AG04449 (cell line): ENCODE results near the gene GNPTG.

Experiments
- CTCF ChIA-PET: fragments of 350-600 bp; formaldehyde crosslinking; extraction: SDS; loops from one replicate; lab custom pipeline; 2021; ENCODE audit warnings: antibody characterized with exemption; lab: Yijun Ruan, JAX
- POLR2A ChIA-PET: fragments of 400-600, 350-600 bp; formaldehyde crosslinking; extraction: SDS; loops from one replicate; lab custom pipeline; 2020; ENCODE audit warnings: antibody characterized with exemption, inconsistent platforms; lab: Yijun Ruan, JAX
- DNase-seq: peaks from one replicate; pipeline ENCODE4 v3.0.0-alpha.2; 2010; ENCODE audit warnings: low read depth, low spot score
- H3K4me3 ChIP-seq: 2 replicates; pipeline ENCODE4 v1.5.1; 2011; ENCODE audit warnings: low read depth, mild to moderate bottlenecking, control low read depth, low read length
- TF ChIP-seq, protein P1 (sequence below): IDR thresholded peaks from one replicate; pipeline ENCODE4 v1.5.1; 2011; ENCODE audit warnings: mild to moderate bottlenecking, moderate library complexity, low read length, control low read depth, inconsistent platforms; ENCODE audit not compliant: insufficient read depth; ENCODE audit errors: missing control alignments

GNPTG gene

DNA sequence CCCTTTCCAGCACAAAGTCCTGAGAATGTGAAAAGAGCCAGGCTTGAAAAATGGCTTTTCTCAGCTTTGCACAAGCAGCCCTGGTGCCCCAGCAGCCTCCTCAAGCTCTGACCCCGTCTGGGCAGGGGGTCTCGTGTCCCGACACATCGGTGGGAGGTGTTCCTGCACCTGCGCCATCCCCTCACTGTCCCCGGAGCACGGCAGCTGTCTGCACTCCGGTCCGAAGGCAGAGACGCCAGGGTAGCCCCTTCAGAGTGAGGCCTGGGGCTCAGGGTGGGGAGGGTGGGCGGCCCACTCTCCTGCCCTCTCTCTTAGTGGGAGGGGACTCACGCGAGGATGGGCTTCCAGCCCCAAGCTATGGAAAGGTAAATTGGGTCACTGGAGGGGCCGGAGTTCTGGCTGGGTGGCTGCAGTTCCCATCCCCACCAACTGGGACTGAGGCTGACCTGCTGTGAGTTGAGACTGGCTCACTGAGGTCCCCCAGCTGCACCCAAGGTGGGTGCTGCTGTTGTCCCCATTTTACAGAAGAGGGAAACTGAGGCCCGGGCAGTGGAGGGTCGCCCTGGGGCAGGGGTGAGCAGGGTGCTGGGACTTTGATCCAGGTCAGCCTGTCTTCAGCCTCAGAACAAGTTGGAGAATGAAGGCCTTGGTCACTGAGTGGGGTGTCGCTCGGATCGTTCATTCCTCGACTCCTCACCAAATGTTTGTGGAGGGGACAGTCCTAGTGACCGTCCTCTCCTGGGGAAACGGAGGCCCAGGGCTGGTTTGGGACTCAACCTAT, 20.6 kb upstream of the GNPTG start:
- TF ChIP-seq, protein P1, sequence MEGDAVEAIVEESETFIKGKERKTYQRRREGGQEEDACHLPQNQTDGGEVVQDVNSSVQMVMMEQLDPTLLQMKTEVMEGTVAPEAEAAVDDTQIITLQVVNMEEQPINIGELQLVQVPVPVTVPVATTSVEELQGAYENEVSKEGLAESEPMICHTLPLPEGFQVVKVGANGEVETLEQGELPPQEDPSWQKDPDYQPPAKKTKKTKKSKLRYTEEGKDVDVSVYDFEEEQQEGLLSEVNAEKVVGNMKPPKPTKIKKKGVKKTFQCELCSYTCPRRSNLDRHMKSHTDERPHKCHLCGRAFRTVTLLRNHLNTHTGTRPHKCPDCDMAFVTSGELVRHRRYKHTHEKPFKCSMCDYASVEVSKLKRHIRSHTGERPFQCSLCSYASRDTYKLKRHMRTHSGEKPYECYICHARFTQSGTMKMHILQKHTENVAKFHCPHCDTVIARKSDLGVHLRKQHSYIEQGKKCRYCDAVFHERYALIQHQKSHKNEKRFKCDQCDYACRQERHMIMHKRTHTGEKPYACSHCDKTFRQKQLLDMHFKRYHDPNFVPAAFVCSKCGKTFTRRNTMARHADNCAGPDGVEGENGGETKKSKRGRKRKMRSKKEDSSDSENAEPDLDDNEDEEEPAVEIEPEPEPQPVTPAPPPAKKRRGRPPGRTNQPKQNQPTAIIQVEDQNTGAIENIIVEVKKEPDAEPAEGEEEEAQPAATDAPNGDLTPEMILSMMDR, result no peak
- ChIA-PET CTCF (no interaction called here), POLR2A (interaction anchor here (0.5 kb wide), 1 partner anchor 34 kb away, joined by 3 read pairs; no protein-coding TSS in a partner anchor)
- no peak for DNase-seq
- H3K4me3 ChIP-seq, result no peak overlapping the region

- TF ChIP-seq, protein P1, result no peak
- ChIA-PET CTCF (interaction anchor here (0.9 kb wide), 1 partner anchor 8 kb away, joined by 3 read pairs; no protein-coding TSS in a partner anchor), POLR2A (no interaction called here)
- no peak overlapping the region for H3K4me3 ChIP-seq
- no peak for DNase-seq
Observed at GRCh38 chr16:1331712-1332617, 19.8 kb upstream of the GNPTG start.

DNA sequence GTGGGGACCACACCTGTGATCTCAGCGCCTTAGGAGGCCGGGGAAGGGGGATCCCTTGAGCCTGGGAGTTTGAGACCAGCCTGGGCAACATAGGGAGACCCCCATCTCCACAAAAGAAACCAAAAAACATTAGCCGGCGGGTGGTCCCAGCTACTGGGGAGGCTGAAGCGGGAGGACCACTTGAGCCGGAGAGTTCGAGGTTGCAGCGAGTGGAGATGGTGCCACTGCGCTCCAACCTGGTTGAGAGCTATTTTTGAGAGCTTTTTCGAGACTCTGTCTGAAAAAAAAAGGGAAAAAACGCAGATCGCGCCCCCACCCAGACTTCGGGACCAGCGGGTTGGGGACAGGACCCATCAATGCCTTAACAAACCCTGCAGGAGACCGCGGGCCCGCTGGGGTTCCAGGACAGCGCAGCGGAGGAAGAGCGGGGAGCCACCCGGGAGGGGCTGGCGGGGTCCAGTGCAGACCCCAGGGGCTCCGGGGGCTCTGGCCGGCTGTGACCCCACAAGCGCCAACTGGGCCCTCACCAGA, 19.0 kb upstream of the GNPTG start:
- ChIA-PET CTCF (interaction anchor here (0.9 kb wide), 1 partner anchor 9 kb away, joined by 3 read pairs; no protein-coding TSS in a partner anchor), POLR2A (no interaction called here)
- DNase-seq, result no peak
- TF ChIP-seq, protein P1, result no peak
- H3K4me3 ChIP-seq, result no peak overlapping the region

DNA sequence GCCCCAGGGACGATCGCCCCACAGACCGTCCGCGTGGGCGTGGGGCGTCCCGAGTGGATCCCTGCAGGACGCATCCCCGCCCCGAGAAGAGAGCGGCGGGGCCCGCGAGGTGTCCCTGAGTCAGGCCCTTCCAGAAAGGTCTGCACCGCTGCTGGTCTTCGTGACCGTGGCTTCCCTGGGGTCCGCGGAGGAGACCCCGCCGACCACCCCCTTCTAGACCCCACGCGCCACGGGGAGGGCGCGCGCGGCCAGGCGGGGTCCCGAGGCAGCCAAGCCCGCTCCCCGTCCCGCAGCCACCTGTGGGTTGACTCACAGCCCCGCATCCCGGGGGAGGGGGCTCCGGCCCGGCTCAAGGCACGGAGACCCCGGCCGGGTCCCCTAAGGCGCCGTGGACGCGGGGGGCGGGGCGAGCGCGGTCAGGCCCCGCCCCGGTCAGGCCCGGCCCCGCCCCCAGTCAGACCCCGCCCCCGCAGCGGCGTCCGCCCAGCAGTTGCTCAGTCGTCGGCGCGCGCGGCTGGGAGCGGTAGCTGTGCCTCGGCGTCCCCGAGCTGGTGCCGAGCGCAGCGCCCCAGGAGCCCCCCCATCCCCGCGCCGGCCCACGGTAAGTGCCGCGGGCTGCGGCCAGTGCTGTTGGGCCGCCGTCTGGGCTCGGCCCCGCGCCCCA, 18.4 kb upstream of the GNPTG start, which contains the start of gene BAIAP3:
Gene BAIAP3 (plus strand): TSS at position 497 of the 664 bp plus-strand sequence. CDS start 4,905 bp downstream, outside the sequence.
- TF ChIP-seq, protein P1, result no peak
- DNase-seq, result no peak
- CTCF ChIA-PET, result interaction anchor here (0.9 kb wide), 1 partner anchor 10 kb away, joined by 3 read pairs; no protein-coding TSS in a partner anchor
- peak within 1 kb of the TSS; percentile 12; the same call in 1 of the 2 replicates for H3K4me3 ChIP-seq
- POLR2A ChIA-PET, result no interaction called here

DNA sequence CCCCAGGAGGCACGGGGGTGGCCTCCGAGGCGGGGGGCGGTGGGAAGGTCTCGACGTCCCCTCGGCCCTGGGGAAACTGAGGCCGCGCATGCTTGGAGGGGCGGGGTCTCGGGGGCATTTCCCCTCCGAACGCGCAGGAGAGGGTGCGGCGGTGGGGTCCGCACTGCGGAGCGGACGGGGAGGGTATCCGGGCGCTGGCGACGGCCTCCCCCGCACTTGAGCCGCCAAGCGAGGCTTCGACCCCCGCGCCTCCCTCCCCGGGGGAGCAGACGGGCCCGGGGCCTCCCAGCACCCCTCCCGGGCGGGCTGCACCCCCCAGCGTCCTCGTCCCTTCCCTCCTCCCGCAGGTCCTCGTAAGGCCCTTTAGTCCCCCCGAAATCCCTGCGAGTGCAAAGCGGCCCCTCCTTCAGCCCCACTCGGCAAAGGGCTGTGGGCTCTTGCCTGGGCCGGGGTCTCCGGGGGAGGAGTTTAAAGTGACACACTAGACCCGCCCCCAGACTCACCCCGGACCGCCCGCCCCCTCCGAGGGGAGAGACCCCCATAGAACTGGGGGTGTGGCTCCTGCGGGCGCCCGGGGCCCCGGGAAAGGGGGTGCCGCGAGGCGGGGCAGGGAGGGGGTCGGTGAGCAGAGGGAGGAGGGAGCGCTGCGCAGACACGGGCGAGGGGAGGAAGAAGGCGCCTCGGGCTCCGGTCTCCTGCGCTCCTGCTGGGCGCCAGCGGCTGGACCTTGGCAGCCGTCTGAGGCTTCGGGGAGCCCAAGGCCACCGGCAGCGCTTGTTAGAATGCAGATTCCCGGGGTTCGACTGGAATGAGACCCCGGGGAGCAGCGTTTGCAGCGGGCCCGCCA, 17.7 kb upstream of the GNPTG start:
- TF ChIP-seq, protein P1, result no peak
- peak overlapping the region; percentile 12; the same call in 1 of the 2 replicates for H3K4me3 ChIP-seq
- ChIA-PET CTCF (no interaction called here), POLR2A (no interaction called here)
- DNase-seq, result no peak
